Kidney (tissue), 14 donors: ENCODE measurements around the gene ATP2B3. TPM values are rescaled to one million over a fixed set of nuclear protein-coding genes. Genes with fewer than 3 reads are reported as not detected.

Experiments
- DNase-seq, 5 donors: peaks; one replicate each; pipeline ENCODE4 v3.0.0-alpha.2; 2013 to 2020
- FAIRE-seq: peaks from 2 replicates; lab custom pipeline; 2012; peaks lifted over from hg19 to GRCh38; lab: Jason Lieb, UNC
- H3K27ac ChIP-seq, 2 donors: one replicate each; pipeline ENCODE4 v1.7.0; 2013; ENCODE audit warnings: low read depth in 2 of 2, low read length in 2 of 2, inconsistent platforms in 1 of 2
- H3K27me3 ChIP-seq: one replicate; pipeline ENCODE4 v1.7.1; 2013; ENCODE audit warnings: low read length, inconsistent platforms; ENCODE audit not compliant: control insufficient read depth, insufficient read depth
- H3K36me3 ChIP-seq, 3 donors: one replicate each; pipeline versions ENCODE4 v1.7.0 to v1.7.1; 2013; ENCODE audit warnings: low read length in 3 of 3, control low read depth in 1 of 3, inconsistent platforms in 1 of 3; ENCODE audit not compliant: insufficient read depth in 3 of 3, control insufficient read depth in 2 of 3
- H3K4me1 ChIP-seq, 3 donors: one replicate each; pipeline versions ENCODE4 v1.7.0 to v1.7.1; 2013; ENCODE audit warnings: low read length in 3 of 3, inconsistent platforms in 1 of 3, low read depth in 1 of 3; ENCODE audit not compliant: control insufficient read depth in 2 of 3, insufficient read depth in 2 of 3
- H3K4me3 ChIP-seq, 3 donors: one replicate each; pipeline versions ENCODE4 v1.7.0 to v1.8.1; 2013; ENCODE audit warnings: low read length in 3 of 3, control low read depth in 1 of 3, inconsistent platforms in 1 of 3
- H3K9ac ChIP-seq, 3 donors: one replicate each; pipeline versions ENCODE4 v1.7.0 to v1.7.1; 2013; ENCODE audit warnings: low read length in 3 of 3, control low read depth in 1 of 3, inconsistent platforms in 1 of 3
- H3K9me3 ChIP-seq, 3 donors: one replicate each; pipeline versions ENCODE4 v1.7.0 to v1.7.1; 2013; ENCODE audit warnings: low read length in 3 of 3, control low read depth in 1 of 3, inconsistent platforms in 1 of 3; ENCODE audit not compliant: control insufficient read depth in 2 of 3, insufficient read depth in 1 of 3
- CTCF ChIP-seq: IDR thresholded peaks from 3 replicates; pipeline ENCODE4 v1.5.1; 2012; ENCODE audit warnings: mild to moderate bottlenecking, moderate library complexity, borderline replicate concordance; ENCODE audit not compliant: insufficient read depth; ENCODE audit errors: extremely low read depth
- intact Hi-C: fragments of 100-400 bp; cut with DNase I; formaldehyde crosslinking; loops from one replicate; pipeline ENCODE4 v1.11.1; 2022
- polyA plus RNA-seq: library from polyadenylated mRNA; stranded (reverse); fragments of 350-450 nt; fragmentation: Illumina TruSeq; extraction: RNeasy Lipid Tissue Mini Kit (QIAGEN cat#74804); gene quantifications from one replicate; pipeline ENCODE4 v1.2.3, GENCODE V29; 2014; ENCODE audit warnings: low read depth, low replicate concordance; ENCODE audit not compliant: insufficient read depth
- total RNA-seq: library from RNA; stranded (reverse); fragmentation: NEBNext Ultra II Directional; extraction: Animal tissue kit (Norgen Biotek cat#: 25700); gene quantifications from one replicate; pipeline ENCODE4 v1.2.1, GENCODE V29; 2021
- donor health status: control.
- donor health status: control.
- donor health status: control.
- donor health status: control.
- donor health status: control.
- donor health status: DM: yes; HTN: yes; CAD: no.
- donor health status: Normal renal cell carcinoma (clear cell type).

The ATP2B3 gene
- total and polyA plus RNA-seq, 2 donors from 2014 or later, result 0.37 TPM; not detected in 1

- DNase-seq (no peak), FAIRE-seq (no peak)
- intact Hi-C loops, result no loop called here
- Histone ChIP-seq H3K27me3 (no peaks in the 10 kb centered on the region), H3K9me3 (no peaks in the 10 kb centered on the region), H3K9ac (no peak overlapping the region), H3K4me3 (no peak overlapping the region), H3K36me3 (peaks cover 0 to 3% (median 0%) of the 10 kb centered on the region in 3 donors), H3K27ac (no peak overlapping the region), H3K4me1 (peaks cover 0 to 4% (median 0%) of the 10 kb centered on the region in 3 donors)
- no peak for TF ChIP-seq CTCF
Observed at GRCh38 chrX:153502796-153503195, 14.6 kb upstream of the ATP2B3 start.

- intact Hi-C loops, result no loop called here
- H3K27me3 ChIP-seq, result no peaks in the 10 kb centered on the region
- no peak overlapping the region for H3K4me3 ChIP-seq
- FAIRE-seq (no peak), DNase-seq (no peak)
- H3K36me3 ChIP-seq, result peaks cover 0 to 3% (median 0%) of the 10 kb centered on the region in 3 donors
- TF ChIP-seq CTCF, result no peak
- H3K9me3 ChIP-seq, result no peaks in the 10 kb centered on the region
- no peak overlapping the region for H3K9ac ChIP-seq
- no peak overlapping the region for H3K27ac ChIP-seq
- peaks cover 0 to 4% (median 0%) of the 10 kb centered on the region in 3 donors for H3K4me1 ChIP-seq
Observed at GRCh38 chrX:153504445-153505016, 12.9 kb upstream of the ATP2B3 start.

- Histone ChIP-seq H3K4me3 (no peak overlapping the region), H3K27me3 (no peaks in the 10 kb centered on the region), H3K9me3 (no peaks in the 10 kb centered on the region), H3K4me1 (peaks cover 0 to 4% (median 0%) of the 10 kb centered on the region in 3 donors), H3K27ac (no peak overlapping the region), H3K9ac (no peak overlapping the region), H3K36me3 (peaks cover 0 to 3% (median 0%) of the 10 kb centered on the region in 3 donors)
- no peak for FAIRE-seq
- DNase-seq, result no peak
- intact Hi-C loops, result no loop called here
- TF ChIP-seq CTCF, result no peak
Observed at GRCh38 chrX:153505361-153505760, 12.1 kb upstream of the ATP2B3 start.
